Upper lobe of right lung (tissue), 1 donor: Measurements from ENCODE around the gene P2RX5. TPM values are rescaled to one million over a fixed set of nuclear protein-coding genes. Genes with fewer than 3 reads are reported as not detected.

Experiments
- ATAC-seq: fragments of 200-7000 bp; cut with Tn5 transposase; one replicate; pipeline ENCODE4 v1.9.1; 2020; ENCODE audit warnings: mild to moderate bottlenecking, moderate library complexity
- DNase-seq: peaks from one replicate; pipeline ENCODE4 v3.0.0-alpha.2; 2020
- H3K27ac ChIP-seq: fragments of 200-600 bp; one replicate; pipeline ENCODE4 v1.8.0; 2022
- H3K27me3 ChIP-seq: fragments of 200-600 bp; one replicate; pipeline ENCODE4 v1.8.0; 2022; ENCODE audit warnings: mild to moderate bottlenecking
- H3K36me3 ChIP-seq: fragments of 200-600 bp; one replicate; pipeline ENCODE4 v1.8.0; 2022
- H3K4me1 ChIP-seq: fragments of 200-600 bp; one replicate; pipeline ENCODE4 v1.8.0; 2022
- H3K4me3 ChIP-seq: fragments of 200-600 bp; one replicate; pipeline ENCODE4 v1.8.0; 2022; ENCODE audit warnings: mild to moderate bottlenecking
- H3K9me3 ChIP-seq: fragments of 200-600 bp; one replicate; pipeline ENCODE4 v1.8.0; 2022
- intact Hi-C: fragments of 100-400 bp; cut with DNase I; formaldehyde crosslinking; loops from one replicate; pipeline ENCODE4 v1.11.0; 2022
- total RNA-seq: library from RNA; stranded (reverse); fragmentation: NEBNext Ultra II Directional; extraction: Animal tissue kit (Norgen Biotek cat#: 25700); gene quantifications from one replicate; pipeline ENCODE4 v1.2.1, GENCODE V29; 2021
- TF ChIP-seq, protein P1 (sequence below): fragments of 200-600 bp; IDR thresholded peaks from one replicate; pipeline ENCODE4 v1.8.0; 2022; ENCODE audit warnings: antibody characterized with exemption
- donor health status: DM: no; HTN: yes; CAD: no; lungs with severe emphysema.

The P2RX5 gene
- total RNA-seq, 1 donor from 2014 or later, result 1.6 TPM

DNA sequence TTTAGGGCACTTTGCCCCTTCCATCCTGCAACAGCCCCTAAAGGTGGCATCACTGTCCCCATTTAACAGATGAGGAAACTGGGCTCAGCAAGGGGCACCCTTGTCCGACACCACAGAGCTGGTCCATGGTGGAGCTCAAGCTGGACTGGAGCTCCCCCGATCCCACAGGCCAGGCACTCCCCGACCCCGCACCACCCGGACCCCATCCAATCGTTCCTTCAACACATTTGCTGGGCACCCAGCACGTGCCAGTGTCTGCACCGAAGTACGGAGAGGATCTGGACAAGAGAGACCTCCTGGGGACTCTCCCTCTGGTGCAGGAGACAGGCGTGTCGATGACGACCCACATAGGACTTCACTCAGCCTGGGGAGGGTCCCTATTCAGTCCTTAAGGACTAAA, 13.9 kb downstream of the P2RX5 start:
- Histone ChIP-seq H3K36me3 (no peaks in the 10 kb centered on the region), H3K27me3 (peaks cover 27% of the 10 kb centered on the region), H3K4me3 (no peak overlapping the region), H3K4me1 (no peaks in the 10 kb centered on the region), H3K9me3 (no peaks in the 10 kb centered on the region), H3K27ac (no peak overlapping the region)
- intact Hi-C loops, result no loop called here
- TF ChIP-seq, protein P1, sequence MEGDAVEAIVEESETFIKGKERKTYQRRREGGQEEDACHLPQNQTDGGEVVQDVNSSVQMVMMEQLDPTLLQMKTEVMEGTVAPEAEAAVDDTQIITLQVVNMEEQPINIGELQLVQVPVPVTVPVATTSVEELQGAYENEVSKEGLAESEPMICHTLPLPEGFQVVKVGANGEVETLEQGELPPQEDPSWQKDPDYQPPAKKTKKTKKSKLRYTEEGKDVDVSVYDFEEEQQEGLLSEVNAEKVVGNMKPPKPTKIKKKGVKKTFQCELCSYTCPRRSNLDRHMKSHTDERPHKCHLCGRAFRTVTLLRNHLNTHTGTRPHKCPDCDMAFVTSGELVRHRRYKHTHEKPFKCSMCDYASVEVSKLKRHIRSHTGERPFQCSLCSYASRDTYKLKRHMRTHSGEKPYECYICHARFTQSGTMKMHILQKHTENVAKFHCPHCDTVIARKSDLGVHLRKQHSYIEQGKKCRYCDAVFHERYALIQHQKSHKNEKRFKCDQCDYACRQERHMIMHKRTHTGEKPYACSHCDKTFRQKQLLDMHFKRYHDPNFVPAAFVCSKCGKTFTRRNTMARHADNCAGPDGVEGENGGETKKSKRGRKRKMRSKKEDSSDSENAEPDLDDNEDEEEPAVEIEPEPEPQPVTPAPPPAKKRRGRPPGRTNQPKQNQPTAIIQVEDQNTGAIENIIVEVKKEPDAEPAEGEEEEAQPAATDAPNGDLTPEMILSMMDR, result no peak
- DNase-seq (no peak), ATAC-seq (no peak)

DNA sequence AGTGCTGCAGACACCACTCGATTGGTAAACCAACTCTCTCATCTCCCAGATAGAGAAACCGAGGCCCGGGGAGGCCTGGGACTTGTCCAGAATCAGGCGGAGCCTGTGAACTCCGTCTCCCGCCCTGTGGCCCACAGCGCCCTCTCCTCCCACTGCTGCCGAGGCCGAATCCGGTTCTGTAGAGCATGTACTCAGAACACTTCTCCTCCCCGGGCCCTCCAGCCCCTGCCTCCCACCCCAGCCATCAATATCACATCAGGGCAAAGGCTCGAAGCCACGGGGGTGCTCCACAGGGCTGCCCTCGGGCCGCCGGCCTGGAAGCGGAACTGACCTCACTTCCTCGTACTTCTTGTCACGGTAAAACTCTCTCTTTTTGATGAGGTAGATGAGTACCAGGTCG, 14.4 kb downstream of the P2RX5 start:
- DNase-seq (no peak), ATAC-seq (no peak)
- H3K27me3 ChIP-seq, result peaks cover 27% of the 10 kb centered on the region
- intact Hi-C loops, result no loop called here
- H3K27ac ChIP-seq, result no peak overlapping the region
- no peaks in the 10 kb centered on the region for H3K4me1 ChIP-seq
- no peaks in the 10 kb centered on the region for H3K36me3 ChIP-seq
- no peak overlapping the region for H3K4me3 ChIP-seq
- TF ChIP-seq, protein P1, result no peak
- no peaks in the 10 kb centered on the region for H3K9me3 ChIP-seq

DNA sequence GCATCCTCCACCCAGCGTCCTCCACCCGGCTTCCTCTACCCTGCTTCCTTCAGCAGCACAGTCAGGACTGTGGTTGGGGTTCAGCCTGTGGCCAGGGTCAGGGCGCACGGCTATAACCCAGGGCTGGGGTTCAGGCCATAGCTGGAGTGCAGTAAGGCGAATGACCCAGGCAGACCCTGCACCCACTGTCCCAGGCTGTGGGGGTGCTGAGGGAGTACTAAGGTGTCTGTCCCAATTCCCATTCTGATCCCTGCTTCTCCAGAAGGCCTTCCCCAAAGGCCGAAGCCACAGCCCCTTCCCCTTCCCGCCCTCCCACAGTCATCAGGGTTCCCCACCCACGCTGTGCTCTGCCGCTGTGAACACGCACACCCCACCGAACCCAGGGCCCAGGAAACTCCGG, 14.9 kb downstream of the P2RX5 start:
- intact Hi-C loops, result no loop called here
- DNase-seq (no peak), ATAC-seq (no peak)

DNA sequence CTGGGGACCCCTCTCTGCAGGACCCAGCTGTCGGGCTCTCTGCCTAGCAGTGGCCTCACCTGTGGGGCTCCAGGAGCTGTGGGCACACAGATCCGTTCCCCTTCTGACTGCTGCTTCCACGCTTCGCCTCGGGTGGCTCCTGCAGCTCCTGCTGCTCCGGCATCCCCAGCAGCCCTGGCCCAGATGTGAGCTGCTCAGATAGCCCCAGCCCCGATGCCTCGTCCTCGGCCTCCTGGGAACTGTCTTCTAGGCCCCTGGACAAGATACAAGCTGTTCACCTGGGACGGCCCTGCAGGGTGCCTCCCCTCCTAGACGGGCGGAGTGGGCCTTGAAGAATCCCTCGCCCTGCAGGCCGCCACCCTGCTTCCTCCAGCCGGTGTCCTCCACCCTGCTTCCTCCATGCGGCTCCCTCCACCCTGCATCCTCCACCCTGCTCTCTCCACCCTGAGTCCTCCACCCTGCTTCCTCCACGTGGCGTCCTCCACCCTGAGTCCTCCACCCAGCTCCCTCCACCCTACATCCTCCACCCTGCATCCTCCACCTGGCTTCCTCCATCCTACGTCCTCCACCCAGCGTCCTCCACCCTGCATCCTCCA, 16.3 kb downstream of the P2RX5 start:
- no peaks in the 10 kb centered on the region for H3K9me3 ChIP-seq
- DNase-seq (no peak), ATAC-seq (peak; percentile 7)
- H3K36me3 ChIP-seq, result no peaks in the 10 kb centered on the region
- H3K4me3 ChIP-seq, result no peak overlapping the region
- no peak overlapping the region for H3K27ac ChIP-seq
- peaks cover 21% of the 10 kb centered on the region for H3K27me3 ChIP-seq
- no peaks in the 10 kb centered on the region for H3K4me1 ChIP-seq
- intact Hi-C loops, result no loop called here
- TF ChIP-seq, protein P1, result no peak

More for the DNA sequence above, 14.9 kb downstream of the P2RX5 start:
- H3K36me3 ChIP-seq, result no peaks in the 10 kb centered on the region
- no peaks in the 10 kb centered on the region for H3K4me1 ChIP-seq
- H3K4me3 ChIP-seq, result no peak overlapping the region
- no peak overlapping the region for H3K27ac ChIP-seq
- peaks cover 27% of the 10 kb centered on the region for H3K27me3 ChIP-seq
- no peaks in the 10 kb centered on the region for H3K9me3 ChIP-seq
- TF ChIP-seq, protein P1, result no peak

DNA sequence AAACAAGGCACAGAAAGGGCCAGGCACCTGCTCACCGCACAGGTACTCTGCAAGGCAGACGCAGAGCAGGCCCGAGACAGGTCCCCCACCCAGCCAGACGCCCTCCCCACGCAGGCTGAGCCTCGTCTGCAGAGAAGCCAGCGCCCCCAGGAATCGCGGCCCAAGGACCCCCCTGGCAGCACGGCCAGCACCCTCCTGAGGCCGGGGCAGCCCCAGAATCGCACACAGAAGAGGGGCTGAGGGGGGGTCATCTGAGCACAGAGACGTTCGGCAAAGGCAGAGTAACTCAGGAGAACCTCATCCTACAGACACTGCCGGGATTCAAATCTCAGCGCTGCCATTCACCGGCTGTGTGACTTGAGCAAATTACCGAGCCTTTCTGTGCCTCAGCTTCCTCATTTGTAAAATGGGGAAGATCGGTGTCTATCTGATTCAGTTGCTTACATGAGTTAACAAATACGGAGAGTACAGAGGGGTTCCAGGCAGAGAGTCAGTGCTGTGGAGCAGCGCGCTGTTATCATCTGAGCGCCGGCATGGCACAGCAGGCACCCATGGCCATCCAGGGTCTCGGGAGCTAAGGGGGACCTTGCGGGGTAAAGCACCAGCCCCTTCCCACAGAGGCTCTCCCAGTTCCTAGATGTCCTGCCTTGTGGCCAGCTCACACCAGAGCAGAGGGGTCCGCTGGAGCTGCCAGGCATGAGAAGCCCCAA, 17.0 kb downstream of the P2RX5 start:
- peaks cover 14% of the 10 kb centered on the region for H3K27me3 ChIP-seq
- no peaks in the 10 kb centered on the region for H3K9me3 ChIP-seq
- DNase-seq, result no peak
- H3K36me3 ChIP-seq, result no peaks in the 10 kb centered on the region
- H3K27ac ChIP-seq, result no peak overlapping the region
- intact Hi-C loops, result no loop called here
- H3K4me1 ChIP-seq, result no peaks in the 10 kb centered on the region
- no peak overlapping the region for H3K4me3 ChIP-seq
- TF ChIP-seq, protein P1, result no peak
- peak; percentile 5 for ATAC-seq
